ENCODE results near the gene NEB.

NEB gene

GRCh38 chr2:151465771-151466170 is 268.5 kb downstream of the NEB start:
- no peak for DNase-seq

- DNase-seq, result no peak
These were observed 274.9 kb downstream of the NEB start for GRCh38 chr2:151459358-151459757.

GRCh38 chr2:151439127-151439526 is 295.1 kb downstream of the NEB start:
- no peak for DNase-seq

- DNase-seq, result no peak
These were observed 295.8 kb downstream of the NEB start for GRCh38 chr2:151438506-151438905.

- no peak for DNase-seq
These were observed 296.6 kb downstream of the NEB start for GRCh38 chr2:151437630-151438029.

Measured in NCI-H1048 (cell line).